Measurements from ENCODE around the gene RING1. TPM values are rescaled to one million over a fixed set of nuclear protein-coding genes. Genes with fewer than 3 reads are reported as not detected.

RING1 gene
- total RNA-seq, 3 donors from 2014 or later = 11.8 to 20.6 (median 19.5) TPM

- intact Hi-C loops (cut with DNase I; ENCODE audit: low total_unique reads) = no loop called here
These were observed 13.8 kb upstream of the RING1 start for GRCh38 chr6:33194431-33194979.

GRCh38 chr6:33195304-33196165 lies 12.8 kb upstream of the RING1 start:
- Histone ChIP-seq H3K27ac (no peak overlapping the region), H3K4me3 (no peak overlapping the region), H3K4me1 (peaks cover 3 to 9% of the 10 kb centered on the region in 2 donors), H3K36me3 (no peaks in the 10 kb centered on the region), H3K9me3 (no peaks in the 10 kb centered on the region), H3K27me3 (no peaks in the 10 kb centered on the region)
- DNase-seq (ENCODE audit: low spot score in 2 of 2) = no peak
- intact Hi-C loops (cut with DNase I; ENCODE audit: low total_unique reads) = no loop called here
- TF ChIP-seq POLR2AphosphoS5 (IDR thresholded peaks at IDR 0.05) (no peak), POLR2A (IDR thresholded peaks at IDR 0.05) (no peak), CTCF (IDR thresholded peaks at IDR 0.05) (no peak)

More at GRCh38 chr6:33194431-33194979, 13.8 kb upstream of the RING1 start:
- H3K27ac ChIP-seq = no peak overlapping the region
- no peaks in the 10 kb centered on the region for H3K9me3 ChIP-seq
- DNase-seq (ENCODE audit: low spot score in 2 of 2) = no peak
- H3K4me3 ChIP-seq = no peak overlapping the region
- TF ChIP-seq CTCF (IDR thresholded peaks at IDR 0.05) (no peak), POLR2A (IDR thresholded peaks at IDR 0.05) (no peak), POLR2AphosphoS5 (IDR thresholded peaks at IDR 0.05) (no peak)
- H3K36me3 ChIP-seq = no peaks in the 10 kb centered on the region
- no peaks in the 10 kb centered on the region for H3K27me3 ChIP-seq
- peaks cover 3 to 9% of the 10 kb centered on the region in 2 donors for H3K4me1 ChIP-seq

- no peak for DNase-seq (ENCODE audit: low spot score in 2 of 2)
- no peaks in the 10 kb centered on the region for H3K9me3 ChIP-seq
- H3K4me3 ChIP-seq = peak overlapping the region in 1 of 3 donors; percentile 5
- no peaks in the 10 kb centered on the region for H3K27me3 ChIP-seq
- intact Hi-C loops (cut with DNase I; ENCODE audit: low total_unique reads) = no loop called here
- TF ChIP-seq POLR2AphosphoS5 (IDR thresholded peaks at IDR 0.05) (no peak), CTCF (IDR thresholded peaks at IDR 0.05) (peak in 1 of 3 donors; percentile 53)
- H3K36me3 ChIP-seq = no peaks in the 10 kb centered on the region
- H3K4me1 ChIP-seq = peaks cover 11 to 21% of the 10 kb centered on the region in 2 donors
- H3K27ac ChIP-seq = no peak overlapping the region
These were observed 10.8 kb upstream of the RING1 start for GRCh38 chr6:33197431-33198048.

- H3K27ac ChIP-seq = peak overlapping the region in 1 of 2 donors; percentile 30
- no peaks in the 10 kb centered on the region for H3K27me3 ChIP-seq
- peak overlapping the region in 1 of 3 donors; percentile 5 for H3K4me3 ChIP-seq
- H3K36me3 ChIP-seq = no peaks in the 10 kb centered on the region
- peaks cover 10 to 21% of the 10 kb centered on the region in 2 donors for H3K4me1 ChIP-seq
- intact Hi-C loops (cut with DNase I; ENCODE audit: low total_unique reads) = no loop called here
- TF ChIP-seq CTCF (IDR thresholded peaks at IDR 0.05) (no peak), POLR2AphosphoS5 (IDR thresholded peaks at IDR 0.05) (no peak), POLR2A (IDR thresholded peaks at IDR 0.05) (no peak)
- no peaks in the 10 kb centered on the region for H3K9me3 ChIP-seq
- no peak for DNase-seq (ENCODE audit: low spot score in 2 of 2)
These were observed 10.0 kb upstream of the RING1 start for GRCh38 chr6:33198159-33198852.

Data from breast epithelium (tissue), 4 donors.